Measurements from ENCODE around the gene DROSHA. TPM values are rescaled to one million over a fixed set of nuclear protein-coding genes. Genes with fewer than 3 reads are reported as not detected.

Gene DROSHA
- total and polyA plus RNA-seq, 10 of the 15 experiments (the other 5 are each of a cell fraction or from before 2014, with no cell fraction given), result 27.9 to 55.0 (median 37.6) TPM

- Histone ChIP-seq H4K20me1 (ENCODE audit: control insufficient read depth, insufficient read depth) (no peaks in the 10 kb centered on the region), H3K79me2 (ENCODE audit: control insufficient read depth, insufficient read depth, low read length) (peaks cover 13% of the 10 kb centered on the region), H3K4me2 (ENCODE audit: control insufficient read depth, insufficient read depth) (no peak overlapping the region), H3K36me3 (ENCODE audit: control insufficient read depth in 2 of 2, insufficient read depth in 2 of 2, low read length in 1 of 2) (peaks cover 0 to 15% of the 10 kb centered on the region in 2 experiments; a peak in 2 of 4 replicates), H3K4me1 (ENCODE audit: control insufficient read depth, insufficient read depth, low read length) (peaks cover 9% of the 10 kb centered on the region), H3K27me3 (replicated peaks in 1 of 2; ENCODE audit: control insufficient read depth in 2 of 2, insufficient read depth in 2 of 2, low read length in 1 of 2) (no peaks in the 10 kb centered on the region), H3K4me3 (no peak overlapping the region), H3K9ac (ENCODE audit: control insufficient read depth, insufficient read depth, low read length) (no peak overlapping the region), H2AFZ (ENCODE audit: control insufficient read depth, low read depth, low read length) (no peak overlapping the region), H3K9me3 (replicated peaks; ENCODE audit: control insufficient read depth, insufficient read depth, low read length) (no peaks in the 10 kb centered on the region), H3K27ac (ENCODE audit: control insufficient read depth, insufficient read depth) (no peak overlapping the region)
- intact Hi-C loops (cut with micrococcal nuclease; ENCODE audit: unreplicated experiment), result no loop called here
- ATAC-seq (no peak), FAIRE-seq (no peak), DNase-seq (ENCODE audit: low read depth, low spot score) (no peak)
- BruUV-seq (replicated peaks), result no TSS peak
- in situ Hi-C loops (cut with MboI), result no loop called here
- no peak for TF ChIP-seq EZH2 (IDR thresholded peaks at IDR 0.05; ENCODE audit: borderline replicate concordance, control insufficient read depth, low read depth, low read length)
- no peak for TF ChIP-seq USF2 (IDR thresholded peaks at IDR 0.05; ENCODE audit: borderline replicate concordance, low read depth, low read length)
- TF ChIP-seq LARP7 (IDR thresholded peaks at IDR 0.05), result no peak
- TF ChIP-seq HDAC6 (IDR thresholded peaks at IDR 0.05; ENCODE audit: unreplicated experiment), result no peak
- no peak for TF ChIP-seq SPI1 (IDR thresholded peaks at IDR 0.05; ENCODE audit: borderline replicate concordance, insufficient read depth, low read depth, low read length)
- no peak for TF ChIP-seq STAT1 (conservative IDR thresholded peaks at IDR 0.05)
- TF ChIP-seq ESRRA (IDR thresholded peaks at IDR 0.05; ENCODE audit: low read length), result no peak
- no peak for TF ChIP-seq NBN (IDR thresholded peaks at IDR 0.05)
- TF ChIP-seq ZBTB40 (IDR thresholded peaks at IDR 0.05; ENCODE audit: borderline replicate concordance), result no peak
- no peak for TF ChIP-seq CUX1 (IDR thresholded peaks at IDR 0.05; ENCODE audit: insufficient replicate concordance, low read depth, low read length)
- no peak for TF ChIP-seq ZNF274 (IDR thresholded peaks at IDR 0.05; ENCODE audit: insufficient read depth, insufficient read length)
- SMC1A ChIA-PET (ENCODE audit: uncharacterized antibody, unreplicated experiment), result interaction anchor here (0.9 to 1.9 kb wide), 3 partner anchors 10 to 17 kb away, joined by 3 to 7 read pairs (median 3); no protein-coding TSS in a partner anchor
- POLR2A ChIA-PET, result interaction anchor here (0.6 kb wide), 1 partner anchor 542 kb away, joined by 4 read pairs; no protein-coding TSS in a partner anchor
- RAD21 ChIA-PET (ENCODE audit: unreplicated experiment), result no interaction called here
- WGBS (ENCODE audit: insufficient coverage, insufficient replicate concordance, low lambda C conversion rate, missing lambda C conversion rate), result 84% methylated on average over 4 of the region's 4 CpGs
- CTCF ChIA-PET, result interaction anchor here (0.9 kb wide), 1 partner anchor 18 kb away, joined by 3 read pairs; no protein-coding TSS in a partner anchor
These were observed 6.0 kb upstream of the DROSHA start for GRCh38 chr5:31537851-31538250.
